Lower lobe of right lung (tissue), 2 donors: ENCODE results near the gene PPID. TPM values are rescaled to one million over a fixed set of nuclear protein-coding genes. Genes with fewer than 3 reads are reported as not detected.

Source experiments
- ATAC-seq, 2 donors: fragments of 200-7000 bp; cut with Tn5 transposase; one replicate each; pipeline ENCODE4 v1.9.1; 2020 to 2022; ENCODE audit warnings: mild to moderate bottlenecking in 2 of 2, moderate library complexity in 2 of 2
- DNase-seq: peaks from one replicate; pipeline ENCODE4 v3.0.0-alpha.2; 2020
- H3K27ac ChIP-seq: fragments of 200-600 bp; one replicate; pipeline ENCODE4 v1.8.0; 2022
- H3K27me3 ChIP-seq: fragments of 200-600 bp; one replicate; pipeline ENCODE4 v1.8.0; 2022; ENCODE audit warnings: low read depth
- H3K36me3 ChIP-seq: fragments of 200-600 bp; one replicate; pipeline ENCODE4 v1.8.0; 2022; ENCODE audit warnings: mild to moderate bottlenecking
- H3K4me1 ChIP-seq: fragments of 200-600 bp; one replicate; pipeline ENCODE4 v1.8.0; 2022
- H3K4me3 ChIP-seq: fragments of 200-600 bp; one replicate; pipeline ENCODE4 v1.8.0; 2022; ENCODE audit warnings: mild to moderate bottlenecking
- H3K9me3 ChIP-seq: fragments of 200-600 bp; one replicate; pipeline ENCODE4 v1.8.0; 2022
- intact Hi-C: fragments of 100-400 bp; cut with DNase I; formaldehyde crosslinking; loops from one replicate; pipeline ENCODE4 v1.11.0; 2022
- total RNA-seq: library from RNA; stranded (reverse); fragmentation: NEBNext Ultra II Directional; extraction: Animal tissue kit (Norgen Biotek cat#: 25700); gene quantifications from one replicate; pipeline ENCODE4 v1.2.1, GENCODE V29; 2021
- TF ChIP-seq, protein P1 (sequence below): fragments of 200-600 bp; IDR thresholded peaks from one replicate; pipeline ENCODE4 v1.8.0; 2022; ENCODE audit warnings: antibody characterized with exemption, mild to moderate bottlenecking
- donor health status: DM: no; HTN: yes; CAD: no; lungs with severe emphysema.

PPID gene
- total RNA-seq, 1 donor from 2014 or later: 23.2 TPM

DNA sequence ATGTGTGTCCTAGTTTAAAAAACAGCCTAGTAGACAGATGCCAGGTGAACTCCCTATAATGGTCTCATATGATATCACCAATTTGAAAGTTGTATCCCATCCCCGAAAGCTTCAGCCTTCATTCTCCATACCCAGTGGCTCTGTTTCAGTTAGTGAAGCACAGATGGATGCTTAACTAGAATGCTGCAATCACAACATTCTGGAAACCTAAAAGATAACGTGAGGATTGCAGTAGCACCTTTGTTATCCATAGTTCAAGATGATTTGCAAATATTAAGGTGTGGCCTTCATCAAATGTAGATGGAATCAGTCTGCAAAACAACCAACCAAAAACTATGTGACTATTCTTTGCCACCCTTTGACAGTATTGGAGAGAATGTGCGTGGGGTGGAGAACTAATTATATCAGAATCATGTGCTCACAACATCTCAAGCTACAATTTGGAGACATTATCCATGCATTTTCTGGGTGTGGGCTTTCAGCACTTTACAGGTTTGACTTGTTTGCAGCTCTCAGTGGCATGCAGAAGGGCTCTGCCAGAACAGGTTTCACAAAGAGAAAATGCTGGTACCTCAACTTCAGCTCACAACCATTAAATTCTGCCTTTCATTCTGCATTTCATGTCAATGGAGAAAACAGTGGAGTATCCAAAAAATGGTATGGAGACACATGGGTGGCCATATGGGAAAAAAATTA lies 18.3 kb upstream of the PPID start:
- no peak overlapping the region for H3K4me3 ChIP-seq
- no peaks in the 10 kb centered on the region for H3K9me3 ChIP-seq
- no peaks in the 10 kb centered on the region for H3K36me3 ChIP-seq
- H3K4me1 ChIP-seq: no peaks in the 10 kb centered on the region
- no peak overlapping the region for H3K27ac ChIP-seq
- DNase-seq (no peak), ATAC-seq (no peak)
- intact Hi-C loops: no loop called here
- H3K27me3 ChIP-seq: no peaks in the 10 kb centered on the region
- TF ChIP-seq, protein P1, sequence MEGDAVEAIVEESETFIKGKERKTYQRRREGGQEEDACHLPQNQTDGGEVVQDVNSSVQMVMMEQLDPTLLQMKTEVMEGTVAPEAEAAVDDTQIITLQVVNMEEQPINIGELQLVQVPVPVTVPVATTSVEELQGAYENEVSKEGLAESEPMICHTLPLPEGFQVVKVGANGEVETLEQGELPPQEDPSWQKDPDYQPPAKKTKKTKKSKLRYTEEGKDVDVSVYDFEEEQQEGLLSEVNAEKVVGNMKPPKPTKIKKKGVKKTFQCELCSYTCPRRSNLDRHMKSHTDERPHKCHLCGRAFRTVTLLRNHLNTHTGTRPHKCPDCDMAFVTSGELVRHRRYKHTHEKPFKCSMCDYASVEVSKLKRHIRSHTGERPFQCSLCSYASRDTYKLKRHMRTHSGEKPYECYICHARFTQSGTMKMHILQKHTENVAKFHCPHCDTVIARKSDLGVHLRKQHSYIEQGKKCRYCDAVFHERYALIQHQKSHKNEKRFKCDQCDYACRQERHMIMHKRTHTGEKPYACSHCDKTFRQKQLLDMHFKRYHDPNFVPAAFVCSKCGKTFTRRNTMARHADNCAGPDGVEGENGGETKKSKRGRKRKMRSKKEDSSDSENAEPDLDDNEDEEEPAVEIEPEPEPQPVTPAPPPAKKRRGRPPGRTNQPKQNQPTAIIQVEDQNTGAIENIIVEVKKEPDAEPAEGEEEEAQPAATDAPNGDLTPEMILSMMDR: no peak

- intact Hi-C loops: no loop called here
- Histone ChIP-seq H3K36me3 (no peaks in the 10 kb centered on the region), H3K4me1 (no peaks in the 10 kb centered on the region), H3K27me3 (no peaks in the 10 kb centered on the region), H3K4me3 (no peak overlapping the region), H3K27ac (no peak overlapping the region), H3K9me3 (no peaks in the 10 kb centered on the region)
- ATAC-seq: no peak
- no peak for DNase-seq
- TF ChIP-seq, protein P1: no peak
Observed at GRCh38 chr4:158739600-158739999, 16.4 kb upstream of the PPID start.

- intact Hi-C loops: no loop called here
- H3K4me1 ChIP-seq: no peaks in the 10 kb centered on the region
- H3K27ac ChIP-seq: no peak overlapping the region
- DNase-seq: no peak
- no peaks in the 10 kb centered on the region for H3K36me3 ChIP-seq
- ATAC-seq: no peak
- no peaks in the 10 kb centered on the region for H3K9me3 ChIP-seq
- no peaks in the 10 kb centered on the region for H3K27me3 ChIP-seq
- TF ChIP-seq, protein P1: no peak
- H3K4me3 ChIP-seq: no peak overlapping the region
Observed at GRCh38 chr4:158738866-158739265, 15.7 kb upstream of the PPID start.

- intact Hi-C loops: no loop called here
- no peak overlapping the region for H3K4me3 ChIP-seq
- TF ChIP-seq, protein P1: peak; percentile 84
- H3K4me1 ChIP-seq: no peaks in the 10 kb centered on the region
- H3K27me3 ChIP-seq: no peaks in the 10 kb centered on the region
- peak; percentile 86 to 97 for ATAC-seq
- no peak for DNase-seq
- no peaks in the 10 kb centered on the region for H3K36me3 ChIP-seq
- H3K9me3 ChIP-seq: no peaks in the 10 kb centered on the region
- no peak overlapping the region for H3K27ac ChIP-seq
Observed at GRCh38 chr4:158729716-158730559, 6.7 kb upstream of the PPID start.

- DNase-seq (no peak), ATAC-seq (no peak)
- Histone ChIP-seq H3K4me1 (no peaks in the 10 kb centered on the region), H3K4me3 (no peak overlapping the region), H3K27me3 (no peaks in the 10 kb centered on the region), H3K27ac (no peak overlapping the region), H3K9me3 (no peaks in the 10 kb centered on the region), H3K36me3 (no peaks in the 10 kb centered on the region)
- intact Hi-C loops: no loop called here
- TF ChIP-seq, protein P1: no peak
Observed at GRCh38 chr4:158728236-158728635, 5.0 kb upstream of the PPID start.
